HepG2 (cell line): ENCODE measurements around the gene JMJD8. TPM values are rescaled to one million over a fixed set of nuclear protein-coding genes. Genes with fewer than 3 reads are reported as not detected.

ENCODE experiments used
- AGO2 ChIP-seq: fragments of 200-400 bp; formaldehyde crosslinking; optimal IDR thresholded peaks from 2 replicates; pipeline ENCODE3; 2017; ENCODE audit warnings: mild to moderate bottlenecking, low read depth, low read length, moderate library complexity
- CBX1 ChIP-seq: IDR thresholded peaks from one replicate; pipeline ENCODE4 v1.6.1; 2016; ENCODE audit warnings: antibody characterized with exemption, low read depth
- CENPBD1 ChIP-seq: sonication (generic); formaldehyde crosslinking; IDR thresholded peaks from 2 replicates; pipeline ENCODE4 v1.8.0; 2022; ENCODE audit warnings: missing genetic modification reagents, low read depth, mild to moderate bottlenecking, borderline replicate concordance
- CHD2 ChIP-seq: IDR thresholded peaks from 2 replicates; pipeline ENCODE4 v1.6.1; 2011; ENCODE audit warnings: low read depth, low read length, improper control_type of control experiment
- HDAC1 ChIP-seq: sonication (generic); formaldehyde crosslinking; IDR thresholded peaks from 2 replicates; pipeline ENCODE4 v1.5.1; 2020; ENCODE audit warnings: mild to moderate bottlenecking, missing genetic modification reagents
- HNRNPLL ChIP-seq: fragments of 200-400 bp; formaldehyde crosslinking; IDR thresholded peaks from 2 replicates; pipeline ENCODE4 v1.6.1; 2017; ENCODE audit warnings: mild to moderate bottlenecking, low read depth, low read length; ENCODE audit not compliant: poor library complexity, severe bottlenecking
- IRF2 ChIP-seq: IDR thresholded peaks from 2 replicates; pipeline ENCODE4 v1.6.1; 2018; ENCODE audit warnings: missing genetic modification reagents, missing compliant biosample characterization
- KDM2A ChIP-seq: sonication (generic); formaldehyde crosslinking; IDR thresholded peaks from 2 replicates; pipeline ENCODE4 v1.4.0; 2020; ENCODE audit warnings: low read depth, missing genetic modification reagents, borderline replicate concordance
- MTF2 ChIP-seq: sonication (generic); formaldehyde crosslinking; IDR thresholded peaks from 2 replicates; pipeline ENCODE4 v1.5.0; 2020; ENCODE audit warnings: missing genetic modification reagents, borderline replicate concordance
- NCOA2 ChIP-seq: sonication (generic); formaldehyde crosslinking; IDR thresholded peaks from 2 replicates; pipeline ENCODE4 v1.8.0; 2022; ENCODE audit warnings: inconsistent platforms
- NFE2 ChIP-seq: sonication (generic); formaldehyde crosslinking; IDR thresholded peaks from 2 replicates; pipeline ENCODE4 v1.4.0; 2020; ENCODE audit warnings: missing genetic modification reagents
- PITX1 ChIP-seq: sonication (generic); formaldehyde crosslinking; IDR thresholded peaks from 2 replicates; pipeline ENCODE4 v1.5.1; 2020; ENCODE audit warnings: mild to moderate bottlenecking, missing genetic modification reagents
- SP140L ChIP-seq: sonication (generic); formaldehyde crosslinking; IDR thresholded peaks from 2 replicates; pipeline ENCODE4 v1.4.0; 2020; ENCODE audit warnings: missing genetic modification reagents, borderline replicate concordance
- SP4 ChIP-seq: sonication (generic); formaldehyde crosslinking; IDR thresholded peaks from 2 replicates; pipeline ENCODE4 v1.8.1; 2023; ENCODE audit warnings: mild to moderate bottlenecking, missing genetic modification reagents
- TEAD3 ChIP-seq: optimal IDR thresholded peaks from 2 replicates; pipeline ENCODE3; 2016; ENCODE audit warnings: borderline replicate concordance
- U2AF2 ChIP-seq: fragments of 200-400 bp; formaldehyde crosslinking; IDR thresholded peaks from 2 replicates; pipeline ENCODE4 v1.6.1; 2017; ENCODE audit warnings: low read depth, mild to moderate bottlenecking, low read length
- ZFP36L2 ChIP-seq: sonication (generic); formaldehyde crosslinking; IDR thresholded peaks from 2 replicates; pipeline ENCODE4 v1.4.0; 2020; ENCODE audit warnings: missing genetic modification reagents
- ZKSCAN5 ChIP-seq: sonication (generic); formaldehyde crosslinking; IDR thresholded peaks from 2 replicates; pipeline ENCODE4 v1.5.1; 2020; ENCODE audit warnings: mild to moderate bottlenecking, missing genetic modification reagents
- ZNF274 ChIP-seq: sonication (generic); formaldehyde crosslinking; IDR thresholded peaks from 2 replicates; pipeline ENCODE4 v1.5.1; 2020; ENCODE audit warnings: mild to moderate bottlenecking, missing genetic modification reagents
- ZNF281 ChIP-seq: sonication (generic); formaldehyde crosslinking; IDR thresholded peaks from 2 replicates; pipeline ENCODE4 v1.4.0; 2020; ENCODE audit warnings: missing genetic modification reagents, borderline replicate concordance
- ZNF317 ChIP-seq: sonication (generic); formaldehyde crosslinking; IDR thresholded peaks from 2 replicates; pipeline ENCODE4 v1.5.0; 2020; ENCODE audit warnings: mild to moderate bottlenecking, missing genetic modification reagents
- ZNF331 ChIP-seq: sonication (generic); formaldehyde crosslinking; IDR thresholded peaks from 2 replicates; pipeline ENCODE4 v1.4.0; 2020; ENCODE audit warnings: missing genetic modification reagents
- ZNF33A ChIP-seq: sonication (generic); formaldehyde crosslinking; IDR thresholded peaks from 2 replicates; pipeline ENCODE4 v1.5.1; 2020; ENCODE audit warnings: missing genetic modification reagents, mild to moderate bottlenecking, moderate library complexity, borderline replicate concordance
- ZNF572 ChIP-seq: sonication (generic); formaldehyde crosslinking; IDR thresholded peaks from 2 replicates; pipeline ENCODE4 v1.5.1; 2020; ENCODE audit warnings: mild to moderate bottlenecking, missing genetic modification reagents
- ZNF878 ChIP-seq: sonication (generic); formaldehyde crosslinking; IDR thresholded peaks from 2 replicates; pipeline ENCODE4 v1.8.1; 2023; ENCODE audit warnings: mild to moderate bottlenecking, missing genetic modification reagents, moderate library complexity
- ZSCAN12 ChIP-seq: sonication (generic); formaldehyde crosslinking; IDR thresholded peaks from 2 replicates; pipeline ENCODE4 v1.9.0; 2021; ENCODE audit warnings: mild to moderate bottlenecking, missing genetic modification reagents
- polyA plus RNA-seq, 8 experiments: library from polyadenylated mRNA; depleted of rRNA in 3 of 8; stranded (reverse) in 7 of 8; unstranded in 1 of 8; fragments of >200 nt; fragmentation: Illumina TruSeq in 4 of 8; extraction: Trizol in 4 of 8; gene quantifications; 2 replicates each; pipeline versions ENCODE4 v1.2.1 to v1.2.3, GENCODE V29; 2011 to 2016; ENCODE audit warnings: low read depth in 4 of 8, missing spikeins in 1 of 8, mixed read lengths in 1 of 8; ENCODE audit not compliant: insufficient read depth in 1 of 8
- total RNA-seq, 5 experiments: library from RNA; depleted of rRNA; stranded (reverse); fragments of >200 nt; fragmentation: Illumina TruSeq; extraction: Trizol; gene quantifications; 2 replicates each; pipeline ENCODE4 v1.2.3, GENCODE V29; 2016; ENCODE audit warnings: low read depth in 1 of 5
- TF ChIP-seq, protein P1 (sequence below): sonication (generic); formaldehyde crosslinking; conservative IDR thresholded peaks from 2 replicates; pipeline ENCODE4 v1.8.0; 2022; ENCODE audit warnings: mild to moderate bottlenecking, moderate library complexity, missing genetic modification reagents

The JMJD8 gene
- total and polyA plus RNA-seq, 2 of the 13 experiments (the other 11 are each of a cell fraction or from before 2014, with no cell fraction given), result 2.6 to 11.8 TPM

- TF ChIP-seq ZNF33A (CRISPR knock-in tag), result no peak
- peak; percentile 11; the same call in 1 of the 2 replicates for TF ChIP-seq MTF2
- TF ChIP-seq ZNF878 (CRISPR knock-in tag), result 0 out of 2 replicates have a peak, but pooled peaks have one; percentile 65
- peak; percentile 84 for TF ChIP-seq HNRNPLL
- TF ChIP-seq ZNF572 (CRISPR knock-in tag), result no peak
- 0 out of 2 replicates have a peak, but pooled peaks have one; percentile 24 for TF ChIP-seq ZNF317 (CRISPR knock-in tag)
- 0 out of 2 replicates have a peak, but pooled peaks have one; percentile 31 for TF ChIP-seq PITX1 (CRISPR knock-in tag)
- no peak for TF ChIP-seq ZSCAN12 (CRISPR knock-in tag)
- TF ChIP-seq SP140L, result no peak
- TF ChIP-seq ZNF281 (CRISPR knock-in tag), result no peak
- TF ChIP-seq KDM2A, result peak; percentile 74
- TF ChIP-seq SP4 (CRISPR knock-in tag), result peak; percentile 82
- peak; percentile 26 for TF ChIP-seq AGO2
- TF ChIP-seq U2AF2, result no peak
- no peak for TF ChIP-seq ZNF274 (CRISPR knock-in tag)
- peak; percentile 78 for TF ChIP-seq CBX1
- peak; percentile 28; the same call in 1 of the 2 replicates for TF ChIP-seq IRF2
- no peak for TF ChIP-seq NCOA2 (CRISPR knock-in tag)
- no peak for TF ChIP-seq TEAD3 (CRISPR knock-in tag)
- TF ChIP-seq, protein P1, sequence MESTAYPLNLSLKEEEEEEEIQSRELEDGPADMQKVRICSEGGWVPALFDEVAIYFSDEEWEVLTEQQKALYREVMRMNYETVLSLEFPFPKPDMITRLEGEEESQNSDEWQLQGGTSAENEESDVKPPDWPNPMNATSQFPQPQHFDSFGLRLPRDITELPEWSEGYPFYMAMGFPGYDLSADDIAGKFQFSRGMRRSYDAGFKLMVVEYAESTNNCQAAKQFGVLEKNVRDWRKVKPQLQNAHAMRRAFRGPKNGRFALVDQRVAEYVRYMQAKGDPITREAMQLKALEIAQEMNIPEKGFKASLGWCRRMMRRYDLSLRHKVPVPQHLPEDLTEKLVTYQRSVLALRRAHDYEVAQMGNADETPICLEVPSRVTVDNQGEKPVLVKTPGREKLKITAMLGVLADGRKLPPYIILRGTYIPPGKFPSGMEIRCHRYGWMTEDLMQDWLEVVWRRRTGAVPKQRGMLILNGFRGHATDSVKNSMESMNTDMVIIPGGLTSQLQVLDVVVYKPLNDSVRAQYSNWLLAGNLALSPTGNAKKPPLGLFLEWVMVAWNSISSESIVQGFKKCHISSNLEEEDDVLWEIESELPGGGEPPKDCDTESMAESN (CRISPR knock-in tag), result peak; percentile 68
- no peak for TF ChIP-seq NFE2 (CRISPR knock-in tag)
- TF ChIP-seq HDAC1 (CRISPR knock-in tag), result 0 out of 2 replicates have a peak, but pooled peaks have one; percentile 36
- no peak for TF ChIP-seq CHD2
- no peak for TF ChIP-seq ZKSCAN5 (CRISPR knock-in tag)
- TF ChIP-seq ZNF331 (CRISPR knock-in tag), result peak; percentile 31; the same call in 1 of the 2 replicates
- no peak for TF ChIP-seq CENPBD1 (CRISPR knock-in tag)
- no peak for TF ChIP-seq ZFP36L2
These were observed 42.6 kb downstream of the JMJD8 start, which contains the start of gene MCRIP2 (continued) for GRCh38 chr16:641326-642188.
